ENCODE data around the gene FBH1.

- TF ChIP-seq CTCF (IDR thresholded peaks at IDR 0.05) (no peak), POLR2A (IDR thresholded peaks at IDR 0.05) (no peak)
Observed at GRCh38 chr10:5973069-5973468, 83.0 kb downstream of the FBH1 start.

All from right lobe of liver (tissue), 4 donors.